Retina (tissue), 1 donor: ENCODE data around the gene TMEM108.
A peak's percentile ranks its signal among the peaks of the same experiment; 100 is the strongest.
"Not testable (repeated sequence)": the region's sequence is repeated elsewhere in the genome, so short reads cannot be mapped to it uniquely, and the experiment has no call there.

ENCODE experiments used
- DNase-seq: peaks from one replicate; pipeline ENCODE4 v3.0.0-alpha.2; 2016

The TMEM108 gene

GRCh38 chr3:133038089-133038730 is at the start of gene TMEM108:
Gene TMEM108 (plus strand): TSS chr3:133038391.
- peak; percentile 89 for DNase-seq

- no peak for DNase-seq
Observed at GRCh38 chr3:132995971-132996370, 42.2 kb upstream of the TMEM108 start.

- no peak for DNase-seq
Observed at GRCh38 chr3:132997404-132998185, 40.6 kb upstream of the TMEM108 start.

GRCh38 chr3:133005032-133005431 is 33.2 kb upstream of the TMEM108 start:
- DNase-seq = not testable (repeated sequence)

GRCh38 chr3:133007601-133008000 is 30.6 kb upstream of the TMEM108 start:
- DNase-seq = no peak

GRCh38 chr3:133014325-133014724 is 23.9 kb upstream of the TMEM108 start:
- no peak for DNase-seq

- not testable (repeated sequence) for DNase-seq
Observed at GRCh38 chr3:133015573-133015972, 22.6 kb upstream of the TMEM108 start.

- no peak for DNase-seq
Observed at GRCh38 chr3:133016838-133017309, 21.3 kb upstream of the TMEM108 start.

GRCh38 chr3:133018921-133019320 is 19.3 kb upstream of the TMEM108 start:
- no peak for DNase-seq

GRCh38 chr3:133021206-133021605 is 17.0 kb upstream of the TMEM108 start:
- no peak for DNase-seq

GRCh38 chr3:133023362-133023761 is 14.8 kb upstream of the TMEM108 start:
- no peak for DNase-seq

GRCh38 chr3:133025546-133025945 is 12.6 kb upstream of the TMEM108 start:
- no peak for DNase-seq

GRCh38 chr3:133032301-133032700 is 5.9 kb upstream of the TMEM108 start:
- no peak for DNase-seq

- no peak for DNase-seq
Observed at GRCh38 chr3:133037436-133037835, 755 bp upstream of the TMEM108 start.

- peak; percentile 73 for DNase-seq
Observed at GRCh38 chr3:133038731-133039375, 662 bp downstream of the TMEM108 start.

GRCh38 chr3:133040696-133041523 is 2.7 kb downstream of the TMEM108 start:
- peak; percentile 87 for DNase-seq

GRCh38 chr3:133041524-133041829 is 3.3 kb downstream of the TMEM108 start:
- DNase-seq = no peak

GRCh38 chr3:133042778-133043177 is 4.6 kb downstream of the TMEM108 start:
- no peak for DNase-seq

GRCh38 chr3:133047980-133048379 is 9.8 kb downstream of the TMEM108 start:
- no peak for DNase-seq

- no peak for DNase-seq
Observed at GRCh38 chr3:133049491-133049890, 11.3 kb downstream of the TMEM108 start.

GRCh38 chr3:133050891-133051290 is 12.7 kb downstream of the TMEM108 start:
- no peak for DNase-seq

GRCh38 chr3:133053532-133053931 is 15.3 kb downstream of the TMEM108 start:
- DNase-seq = no peak

GRCh38 chr3:133054586-133054985 is 16.4 kb downstream of the TMEM108 start:
- DNase-seq = peak; percentile 28
